ENCODE measurements around the gene MYBBP1A. TPM values are rescaled to one million over a fixed set of nuclear protein-coding genes. Genes with fewer than 3 reads are reported as not detected.

The MYBBP1A gene
- total RNA-seq, 2 experiments from 2014 or later: 97.7 to 144 TPM

DNA sequence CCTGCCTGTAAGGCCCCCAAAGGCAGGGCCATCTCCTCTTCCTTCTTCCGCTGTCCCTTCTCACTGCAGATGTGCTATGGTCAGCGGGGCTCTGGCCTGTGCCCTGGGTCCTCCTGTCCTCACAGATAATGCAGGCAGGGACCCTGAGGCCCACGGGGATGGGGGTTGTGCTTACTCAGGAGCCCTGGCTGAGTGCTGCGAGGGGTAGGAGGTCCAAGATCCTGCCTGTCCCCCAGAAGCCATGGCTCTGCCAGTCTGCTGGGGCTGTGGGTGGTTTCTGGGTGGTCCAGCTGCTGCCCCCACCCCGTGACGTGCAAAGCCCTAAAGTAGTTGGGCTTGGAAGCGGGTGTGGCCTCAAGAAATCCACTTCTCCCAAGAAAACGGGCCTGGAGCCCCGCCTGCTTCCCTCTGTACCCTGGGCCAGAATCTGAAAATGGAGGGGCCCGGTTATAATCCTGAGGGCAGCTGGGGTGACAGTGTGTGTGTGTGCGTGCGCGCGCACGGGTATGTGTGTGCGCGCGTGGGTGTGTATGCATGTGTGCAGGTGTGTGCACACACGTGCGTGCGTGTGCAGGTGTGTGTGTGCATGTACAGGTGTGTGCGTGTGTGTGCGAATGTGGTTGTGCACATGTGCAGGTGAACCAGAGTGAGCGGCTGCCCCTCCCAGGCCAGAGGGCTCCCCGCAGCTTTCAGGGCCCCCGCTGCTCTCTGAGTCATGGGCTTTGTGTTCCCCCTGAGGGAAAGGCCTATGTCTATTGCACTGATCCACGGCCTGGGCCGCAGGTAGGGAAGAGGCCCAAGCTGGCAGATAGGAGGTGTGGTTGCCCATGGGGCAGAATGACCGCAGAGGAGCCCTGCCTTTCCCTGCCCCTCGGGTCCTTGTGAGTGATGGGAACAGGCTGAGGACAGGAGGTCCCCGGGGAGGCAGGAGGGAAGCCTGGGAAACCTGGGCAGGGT, 42.8 kb downstream of the MYBBP1A start:
- Mint-ChIP-seq H3K27me3 (no peaks in the 10 kb centered on the region), H3K27ac (no peak overlapping the region), H3K4me1 (peaks cover 14% of the 10 kb centered on the region), H3K4me3 (no peak overlapping the region), H3K9me3 (ENCODE audit: low read depth) (no peaks in the 10 kb centered on the region), H3K36me3 (ENCODE audit: low read depth) (no peaks in the 10 kb centered on the region)
- ATAC-seq (no peak), DNase-seq (no peak)
- intact Hi-C loops (cut with DNase I, micrococcal nuclease): no loop called here
- CTCF ChIA-PET: no interaction called here
- POLR2A ChIA-PET: no interaction called here

DNA sequence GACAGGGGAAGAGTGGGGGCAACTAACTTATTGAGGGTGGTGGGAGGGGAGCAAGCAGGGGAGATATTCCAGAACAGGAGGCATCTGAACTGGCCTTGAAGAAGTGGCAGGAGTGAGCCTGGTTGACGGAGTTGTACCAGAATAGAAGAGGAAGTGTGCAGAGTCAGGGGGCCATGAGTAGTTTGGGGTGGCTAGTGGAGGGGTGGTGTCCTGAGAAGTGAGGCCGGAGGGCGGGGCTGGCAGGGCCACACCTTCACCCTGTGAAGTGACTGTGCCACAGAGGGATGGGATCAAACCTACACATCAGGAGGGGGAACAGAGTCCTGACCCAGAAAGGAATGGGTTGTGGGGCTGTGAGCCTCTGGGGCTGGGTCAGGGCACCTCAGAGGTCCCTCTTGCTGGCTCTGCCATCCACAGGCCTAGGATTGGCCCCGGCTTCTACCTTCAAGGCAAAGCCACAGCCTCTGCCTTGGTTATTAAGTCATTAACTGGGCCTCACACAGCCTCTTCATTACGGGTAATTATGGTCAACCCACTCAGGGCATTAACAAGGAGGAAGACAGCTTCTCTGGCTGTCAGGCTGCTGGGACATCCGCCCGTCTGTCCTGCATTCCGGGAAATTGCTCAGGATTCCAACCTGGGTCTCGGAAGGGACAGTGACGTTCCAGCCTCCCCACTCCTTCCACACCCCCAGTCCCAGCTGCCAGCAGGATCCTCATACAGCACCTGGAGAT, 43.8 kb downstream of the MYBBP1A start:
- ChIA-PET POLR2A (no interaction called here), CTCF (no interaction called here)
- ATAC-seq (no peak), DNase-seq (no peak)
- intact Hi-C loops (cut with DNase I, micrococcal nuclease): no loop called here
- peaks cover 14% of the 10 kb centered on the region for H3K4me1 Mint-ChIP-seq
- H3K27ac Mint-ChIP-seq: no peak overlapping the region
- no peaks in the 10 kb centered on the region for H3K27me3 Mint-ChIP-seq
- no peaks in the 10 kb centered on the region for H3K9me3 Mint-ChIP-seq (ENCODE audit: low read depth)
- H3K36me3 Mint-ChIP-seq (ENCODE audit: low read depth): no peaks in the 10 kb centered on the region
- no peak overlapping the region for H3K4me3 Mint-ChIP-seq

DNA sequence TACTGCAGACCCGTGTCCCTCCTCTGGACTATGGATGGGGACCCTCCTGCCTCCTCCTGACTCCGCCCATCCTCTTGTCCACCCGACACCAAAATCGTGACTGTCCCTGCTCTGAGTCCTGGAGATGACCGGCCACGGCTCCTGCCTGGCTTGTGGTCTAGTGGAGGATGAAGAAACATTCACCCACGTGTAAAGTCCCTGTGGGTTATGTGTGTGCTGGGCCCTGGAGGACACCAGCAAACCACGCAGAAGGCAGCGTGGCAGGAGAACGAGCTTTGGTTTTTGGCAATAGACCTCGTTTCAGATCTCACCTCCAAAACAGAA, 44.6 kb downstream of the MYBBP1A start:
- no peak overlapping the region for H3K4me3 Mint-ChIP-seq
- H3K27me3 Mint-ChIP-seq: no peaks in the 10 kb centered on the region
- POLR2A ChIA-PET: no interaction called here
- no peaks in the 10 kb centered on the region for H3K36me3 Mint-ChIP-seq (ENCODE audit: low read depth)
- no peak for ATAC-seq
- DNase-seq: no peak
- H3K27ac Mint-ChIP-seq: no peak overlapping the region
- peaks cover 14% of the 10 kb centered on the region for H3K4me1 Mint-ChIP-seq
- intact Hi-C loops (cut with DNase I, micrococcal nuclease): no loop called here
- no peaks in the 10 kb centered on the region for H3K9me3 Mint-ChIP-seq (ENCODE audit: low read depth)
- CTCF ChIA-PET: interaction anchor here (1.0 kb wide), 1 partner anchor 260 kb away, joined by 4 read pairs; no protein-coding TSS in a partner anchor

DNA sequence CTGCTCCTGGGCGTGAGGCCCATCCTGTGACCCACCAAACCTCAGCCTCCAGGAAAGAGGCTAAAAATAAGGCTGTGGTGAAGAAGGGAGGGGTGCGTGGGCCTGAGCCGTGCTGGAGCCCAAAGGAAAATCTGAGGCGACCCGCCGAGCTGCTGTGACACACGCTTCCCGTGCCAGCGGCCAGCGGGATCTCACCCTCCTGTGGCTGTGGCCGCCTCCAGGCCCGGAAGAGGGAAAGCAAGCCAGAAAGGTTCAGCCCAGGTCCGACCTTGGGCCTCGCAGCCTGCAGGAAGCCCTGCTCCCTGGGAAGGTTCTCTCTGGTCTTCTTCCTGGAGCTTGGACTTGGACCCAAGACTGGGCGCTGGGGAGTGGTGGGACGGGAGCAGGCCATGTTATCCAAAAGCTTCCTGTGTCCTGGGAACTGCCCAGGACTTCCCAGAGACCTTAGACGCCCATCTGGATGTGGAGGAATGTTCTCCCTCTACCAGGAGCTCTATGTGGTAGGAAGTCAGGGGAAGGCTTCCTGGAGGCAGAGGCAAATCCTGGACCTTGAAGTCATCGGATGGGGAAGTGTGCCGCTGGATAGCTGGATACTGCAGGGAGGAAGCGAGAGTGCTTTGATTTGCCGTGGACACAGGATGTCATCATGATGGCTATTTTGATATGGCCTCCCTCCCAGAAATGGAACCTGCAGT, 45.1 kb downstream of the MYBBP1A start:
- POLR2A ChIA-PET: interaction anchor here (0.6 kb wide), 2 partner anchors 18 to 384 kb away, joined by 3 read pairs; no protein-coding TSS in a partner anchor
- DNase-seq (peak; percentile 26), ATAC-seq (peak; percentile 10)
- Mint-ChIP-seq H3K4me3 (no peak overlapping the region), H3K4me1 (peaks cover 14% of the 10 kb centered on the region), H3K36me3 (ENCODE audit: low read depth) (no peaks in the 10 kb centered on the region), H3K27ac (no peak overlapping the region), H3K9me3 (ENCODE audit: low read depth) (no peaks in the 10 kb centered on the region), H3K27me3 (no peaks in the 10 kb centered on the region)
- CTCF ChIA-PET: interaction anchor here (1.0 to 1.6 kb wide), 2 partner anchors 47 to 260 kb away, joined by 3 to 4 read pairs; no protein-coding TSS in a partner anchor
- intact Hi-C loops (cut with DNase I, micrococcal nuclease): no loop called here

DNA sequence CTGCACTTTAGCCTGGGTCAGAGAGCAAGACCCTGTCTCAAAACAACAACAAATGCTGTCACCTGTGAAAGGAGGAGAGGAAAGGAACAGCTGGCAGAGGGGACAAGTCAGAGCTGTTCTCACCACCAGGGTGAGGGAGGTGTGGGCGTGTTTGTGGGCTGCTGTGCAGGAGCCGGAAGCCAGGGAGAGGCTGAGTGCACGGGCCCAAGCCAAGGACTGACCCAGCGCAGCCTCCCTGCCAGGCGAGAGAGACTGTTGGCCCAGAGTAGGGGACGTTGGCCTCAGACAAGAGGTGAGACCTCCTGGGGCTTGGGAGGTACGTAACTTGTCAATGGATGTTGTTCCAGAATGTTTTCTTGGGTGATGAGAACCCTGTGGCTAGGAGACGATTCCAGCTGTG, 45.8 kb downstream of the MYBBP1A start:
- DNase-seq (peak; percentile 59), ATAC-seq (peak; percentile 80)
- no peak overlapping the region for H3K27ac Mint-ChIP-seq
- ChIA-PET POLR2A (interaction anchor here (0.6 kb wide), 2 partner anchors 17 to 384 kb away, joined by 3 read pairs; no protein-coding TSS in a partner anchor), CTCF (interaction anchor here (1.0 to 1.6 kb wide), 2 partner anchors 48 to 259 kb away, joined by 3 to 4 read pairs; no protein-coding TSS in a partner anchor)
- no peaks in the 10 kb centered on the region for H3K27me3 Mint-ChIP-seq
- peaks cover 19% of the 10 kb centered on the region for H3K4me1 Mint-ChIP-seq
- H3K36me3 Mint-ChIP-seq (ENCODE audit: low read depth): no peaks in the 10 kb centered on the region
- intact Hi-C loops (cut with DNase I, micrococcal nuclease): no loop called here
- H3K4me3 Mint-ChIP-seq: no peak overlapping the region
- no peaks in the 10 kb centered on the region for H3K9me3 Mint-ChIP-seq (ENCODE audit: low read depth)

GRCh38 chr17:4508207-4508606, 47.0 kb downstream of the MYBBP1A start:
- ChIA-PET POLR2A (interaction anchor here (0.7 kb wide), 1 partner anchor 19 kb away, joined by 4 read pairs; no protein-coding TSS in a partner anchor), CTCF (no interaction called here)
- Mint-ChIP-seq H3K4me3 (no peak overlapping the region), H3K27ac (no peak overlapping the region), H3K4me1 (peaks cover 25% of the 10 kb centered on the region), H3K9me3 (ENCODE audit: low read depth) (no peaks in the 10 kb centered on the region), H3K27me3 (peaks cover 2% of the 10 kb centered on the region), H3K36me3 (ENCODE audit: low read depth) (no peaks in the 10 kb centered on the region)
- intact Hi-C loops (cut with DNase I, micrococcal nuclease): no loop called here
- DNase-seq: no peak
- ATAC-seq: no peak

DNA sequence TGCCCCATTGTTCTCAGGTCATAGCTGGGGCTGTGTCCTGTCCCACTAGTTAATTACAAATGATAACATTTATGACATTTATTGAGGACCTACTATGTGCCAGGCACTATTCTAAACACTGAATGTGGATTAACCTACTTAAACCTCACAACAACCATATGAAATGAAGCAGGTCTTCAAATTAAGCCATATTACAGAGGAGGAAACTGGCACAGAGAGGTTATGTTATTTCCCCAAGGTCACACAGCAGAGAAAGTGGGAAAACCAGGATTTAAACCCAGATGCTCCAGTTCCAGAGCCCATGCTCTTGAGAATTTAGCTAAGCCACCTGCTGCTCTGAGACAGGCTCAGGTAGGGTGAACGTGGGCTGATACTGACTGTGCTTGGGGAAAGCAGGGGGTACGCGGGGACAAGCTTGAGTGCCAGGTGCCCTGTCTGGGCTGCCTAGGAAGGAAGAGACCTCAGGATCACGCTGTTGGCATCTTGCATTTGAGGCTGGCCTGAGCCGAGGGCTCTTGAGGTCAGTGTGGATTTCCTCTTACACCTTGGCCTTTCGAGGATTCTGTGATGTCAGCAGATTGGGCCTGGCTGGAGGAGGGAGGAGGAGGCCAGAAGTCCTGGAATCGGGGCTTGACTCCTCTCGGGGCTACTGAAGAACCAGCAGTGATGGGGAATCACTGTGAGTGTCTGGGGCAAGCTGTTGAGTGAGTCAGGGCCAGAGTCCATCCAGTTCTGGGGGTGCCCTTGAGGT, 47.6 kb downstream of the MYBBP1A start:
- peaks cover 25% of the 10 kb centered on the region for H3K4me1 Mint-ChIP-seq
- H3K27ac Mint-ChIP-seq: no peak overlapping the region
- ATAC-seq (no peak), DNase-seq (no peak)
- H3K4me3 Mint-ChIP-seq: no peak overlapping the region
- intact Hi-C loops (cut with DNase I, micrococcal nuclease): no loop called here
- H3K27me3 Mint-ChIP-seq: peaks cover 6% of the 10 kb centered on the region
- ChIA-PET CTCF (no interaction called here), POLR2A (interaction anchor here (0.7 kb wide), 1 partner anchor 20 kb away, joined by 4 read pairs; no protein-coding TSS in a partner anchor)
- no peaks in the 10 kb centered on the region for H3K9me3 Mint-ChIP-seq (ENCODE audit: low read depth)
- no peaks in the 10 kb centered on the region for H3K36me3 Mint-ChIP-seq (ENCODE audit: low read depth)

DNA sequence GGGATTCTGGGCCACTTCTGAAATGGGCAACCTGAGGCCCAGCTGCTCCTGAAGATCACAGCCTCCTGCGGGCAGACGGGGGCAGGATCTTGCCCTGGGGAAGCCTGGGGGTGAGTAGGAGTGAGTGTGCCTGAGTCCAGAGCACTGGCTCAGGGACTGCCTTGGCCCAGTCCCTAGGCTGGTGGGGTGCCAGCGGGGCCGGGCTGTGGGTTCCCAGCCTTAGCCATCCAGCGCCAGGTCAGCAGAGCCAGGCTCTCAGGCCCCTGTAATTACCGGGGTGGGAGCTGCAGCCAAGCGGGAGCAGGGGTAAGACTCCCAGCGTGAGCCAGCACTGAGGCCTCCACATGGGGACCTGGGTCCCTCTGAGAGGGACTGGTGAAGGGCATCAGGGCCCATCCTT, 48.3 kb downstream of the MYBBP1A start:
- ChIA-PET CTCF (no interaction called here), POLR2A (no interaction called here)
- no peak for DNase-seq
- no peak overlapping the region for H3K27ac Mint-ChIP-seq
- intact Hi-C loops (cut with DNase I, micrococcal nuclease): no loop called here
- H3K4me3 Mint-ChIP-seq: no peak overlapping the region
- no peak for ATAC-seq
- no peaks in the 10 kb centered on the region for H3K36me3 Mint-ChIP-seq (ENCODE audit: low read depth)
- no peaks in the 10 kb centered on the region for H3K9me3 Mint-ChIP-seq (ENCODE audit: low read depth)
- peaks cover 25% of the 10 kb centered on the region for H3K4me1 Mint-ChIP-seq
- peaks cover 8% of the 10 kb centered on the region for H3K27me3 Mint-ChIP-seq

- H3K27me3 Mint-ChIP-seq: peaks cover 13% of the 10 kb centered on the region
- ChIA-PET CTCF (no interaction called here), POLR2A (no interaction called here)
- ATAC-seq (no peak), DNase-seq (no peak)
- no peak overlapping the region for H3K27ac Mint-ChIP-seq
- H3K9me3 Mint-ChIP-seq (ENCODE audit: low read depth): no peaks in the 10 kb centered on the region
- no peak overlapping the region for H3K4me3 Mint-ChIP-seq
- intact Hi-C loops (cut with DNase I, micrococcal nuclease): no loop called here
- H3K4me1 Mint-ChIP-seq: peaks cover 25% of the 10 kb centered on the region
- H3K36me3 Mint-ChIP-seq (ENCODE audit: low read depth): no peaks in the 10 kb centered on the region
These were observed 48.9 kb downstream of the MYBBP1A start for GRCh38 chr17:4506175-4506813.

- H3K4me1 Mint-ChIP-seq: peaks cover 29% of the 10 kb centered on the region
- H3K36me3 Mint-ChIP-seq (ENCODE audit: low read depth): no peaks in the 10 kb centered on the region
- H3K9me3 Mint-ChIP-seq (ENCODE audit: low read depth): no peaks in the 10 kb centered on the region
- POLR2A ChIA-PET: no interaction called here
- no peak overlapping the region for H3K4me3 Mint-ChIP-seq
- ATAC-seq (no peak), DNase-seq (no peak)
- peaks cover 24% of the 10 kb centered on the region for H3K27me3 Mint-ChIP-seq
- H3K27ac Mint-ChIP-seq: no peak overlapping the region
- intact Hi-C loops (cut with DNase I, micrococcal nuclease): no loop called here
- CTCF ChIA-PET: interaction anchor here (0.7 kb wide), 1 partner anchor 65 kb away, joined by 3 read pairs; no protein-coding TSS in a partner anchor
These were observed 50.0 kb downstream of the MYBBP1A start for GRCh38 chr17:4505187-4505586.

Measured in activated CD4-positive, alpha-beta T cell treated with anti-CD3 and anti-CD28 coated beads for 36 hours (primary cell).